HUES48 (cell line): ENCODE results near the gene TBX6.

ENCODE experiments used
- H3K27ac ChIP-seq: one replicate; pipeline ENCODE4 v1.7.0; 2013; ENCODE audit warnings: low read depth, low read length, inconsistent platforms
- H3K27me3 ChIP-seq: 2 replicates; pipeline ENCODE4 v1.6.1; 2013; ENCODE audit warnings: mild to moderate bottlenecking, low read length; ENCODE audit not compliant: control insufficient read depth, insufficient read depth
- H3K36me3 ChIP-seq: 2 replicates; pipeline ENCODE4 v1.6.1; 2013; ENCODE audit warnings: low read length; ENCODE audit not compliant: control insufficient read depth, insufficient read depth
- H3K4me1 ChIP-seq: 2 replicates; pipeline ENCODE4 v1.6.1; 2013; ENCODE audit warnings: mild to moderate bottlenecking, low read length; ENCODE audit not compliant: control insufficient read depth, insufficient read depth
- H3K4me3 ChIP-seq: 2 replicates; pipeline ENCODE4 v1.5.1; 2013; ENCODE audit warnings: mild to moderate bottlenecking, low read depth, low read length
- H3K9ac ChIP-seq: 2 replicates; pipeline ENCODE4 v1.6.1; 2013; ENCODE audit warnings: mild to moderate bottlenecking, low read depth, low read length, moderate library complexity
- H3K9me3 ChIP-seq: 2 replicates; pipeline ENCODE4 v1.6.1; 2013; ENCODE audit warnings: low read length; ENCODE audit not compliant: control insufficient read depth, insufficient read depth

Gene TBX6

DNA sequence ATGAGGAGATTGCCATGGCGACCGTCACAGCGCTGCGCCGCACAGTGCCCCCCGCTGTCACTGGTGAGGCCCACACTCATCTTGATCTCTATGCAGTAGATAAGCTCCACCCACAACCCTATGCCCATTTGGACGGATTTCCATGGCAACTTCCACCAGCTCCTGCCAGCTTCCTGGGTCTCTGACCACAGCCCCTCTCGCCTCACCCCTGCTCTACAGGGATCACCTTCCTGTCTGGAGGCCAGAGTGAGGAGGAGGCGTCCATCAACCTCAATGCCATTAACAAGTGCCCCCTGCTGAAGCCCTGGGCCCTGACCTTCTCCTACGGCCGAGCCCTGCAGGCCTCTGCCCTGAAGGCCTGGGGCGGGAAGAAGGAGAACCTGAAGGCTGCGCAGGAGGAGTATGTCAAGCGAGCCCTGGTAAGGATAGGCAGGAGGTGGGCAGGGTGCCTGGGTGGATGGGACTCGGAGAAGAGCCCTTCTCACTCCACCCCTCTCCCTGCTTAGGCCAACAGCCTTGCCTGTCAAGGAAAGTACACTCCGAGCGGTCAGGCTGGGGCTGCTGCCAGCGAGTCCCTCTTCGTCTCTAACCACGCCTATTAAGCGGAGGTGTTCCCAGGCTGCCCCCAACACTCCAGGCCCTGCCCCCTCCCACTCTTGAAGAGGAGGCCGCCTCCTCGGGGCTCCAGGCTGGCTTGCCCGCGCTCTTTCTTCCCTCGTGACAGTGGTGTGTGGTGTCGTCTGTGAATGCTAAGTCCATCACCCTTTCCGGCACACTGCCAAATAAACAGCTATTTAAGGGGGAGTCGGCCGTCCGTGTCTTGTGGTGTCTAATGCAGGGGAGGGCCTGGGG lies 21.9 kb downstream of the TBX6 start:
- Histone ChIP-seq H3K4me1 (peaks cover 6% of the 10 kb centered on the region), H3K9me3 (no peaks in the 10 kb centered on the region), H3K4me3 (no peak overlapping the region), H3K36me3 (peaks cover 57% of the 10 kb centered on the region), H3K9ac (no peak overlapping the region), H3K27me3 (no peaks in the 10 kb centered on the region), H3K27ac (no peak overlapping the region)

GRCh38 chr16:30068750-30069610 lies 22.7 kb downstream of the TBX6 start:
- no peak overlapping the region for H3K4me3 ChIP-seq
- H3K9me3 ChIP-seq = no peaks in the 10 kb centered on the region
- H3K27ac ChIP-seq = peak overlapping the region; percentile 7
- H3K27me3 ChIP-seq = no peaks in the 10 kb centered on the region
- no peak overlapping the region for H3K9ac ChIP-seq
- peaks cover 57% of the 10 kb centered on the region for H3K36me3 ChIP-seq
- H3K4me1 ChIP-seq = peaks cover 6% of the 10 kb centered on the region

- Histone ChIP-seq H3K36me3 (peaks cover 57% of the 10 kb centered on the region), H3K4me1 (peaks cover 12% of the 10 kb centered on the region), H3K4me3 (no peak overlapping the region), H3K9ac (no peak overlapping the region), H3K27me3 (no peaks in the 10 kb centered on the region), H3K9me3 (no peaks in the 10 kb centered on the region), H3K27ac (no peak overlapping the region)
These were observed 23.4 kb downstream of the TBX6 start for GRCh38 chr16:30068333-30068732.

- Histone ChIP-seq H3K36me3 (peaks cover 57% of the 10 kb centered on the region), H3K9ac (no peak overlapping the region), H3K27me3 (no peaks in the 10 kb centered on the region), H3K27ac (no peak overlapping the region), H3K4me3 (peak overlapping the region; percentile 95), H3K9me3 (no peaks in the 10 kb centered on the region), H3K4me1 (peaks cover 14% of the 10 kb centered on the region)
These were observed 24.2 kb downstream of the TBX6 start for GRCh38 chr16:30067584-30067916.

GRCh38 chr16:30066761-30067583 lies 24.8 kb downstream of the TBX6 start:
- no peaks in the 10 kb centered on the region for H3K27me3 ChIP-seq
- H3K36me3 ChIP-seq = peaks cover 52% of the 10 kb centered on the region
- peak overlapping the region; percentile 97 for H3K27ac ChIP-seq
- H3K9me3 ChIP-seq = no peaks in the 10 kb centered on the region
- peak overlapping the region; percentile 95 for H3K4me3 ChIP-seq
- H3K9ac ChIP-seq = peak overlapping the region; percentile 90
- H3K4me1 ChIP-seq = peaks cover 14% of the 10 kb centered on the region

DNA sequence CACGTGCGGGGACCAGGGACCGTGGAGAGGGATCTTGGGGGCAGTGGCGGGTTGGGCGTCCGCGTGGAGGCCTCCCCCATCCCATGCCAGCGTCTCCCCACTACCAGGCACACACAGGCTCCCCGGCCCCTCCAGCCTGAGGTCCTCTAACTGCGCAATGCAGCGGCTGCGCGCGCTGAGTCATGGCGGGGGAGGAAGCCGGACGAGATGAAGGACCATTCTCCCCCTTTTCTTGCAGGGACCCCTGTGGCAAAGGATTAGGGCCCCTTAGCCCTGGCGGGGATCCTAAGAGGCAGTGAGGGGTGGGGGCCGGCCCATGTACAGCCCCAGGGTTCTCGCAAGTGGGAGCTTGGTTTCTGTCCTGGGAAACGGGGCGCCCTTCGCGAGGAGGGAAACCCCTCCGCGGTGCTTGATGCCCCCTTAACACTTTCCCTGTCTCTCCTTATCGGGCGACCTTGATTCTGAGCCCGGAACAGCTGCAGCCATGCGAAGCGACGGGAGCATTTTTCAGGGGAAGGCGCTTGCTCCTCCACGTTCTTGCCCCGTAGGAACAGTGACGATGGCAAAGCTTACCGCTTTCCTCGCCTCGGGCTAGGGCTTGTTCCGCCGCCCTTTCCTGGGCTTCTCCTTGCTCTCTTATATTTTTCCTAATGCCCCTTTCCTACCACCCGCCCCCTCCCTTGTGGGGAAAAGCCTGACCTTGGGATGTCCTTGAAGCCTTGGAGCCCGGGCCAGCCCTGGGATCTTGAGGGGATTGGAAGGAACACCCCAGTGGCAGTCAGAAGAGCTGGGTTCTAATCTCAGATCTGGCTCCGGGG lies 25.6 kb downstream of the TBX6 start:
- H3K36me3 ChIP-seq = peaks cover 44% of the 10 kb centered on the region
- no peaks in the 10 kb centered on the region for H3K9me3 ChIP-seq
- H3K4me1 ChIP-seq = peaks cover 14% of the 10 kb centered on the region
- peak overlapping the region; percentile 97 for H3K27ac ChIP-seq
- H3K27me3 ChIP-seq = no peaks in the 10 kb centered on the region
- H3K9ac ChIP-seq = peak overlapping the region; percentile 90
- peak overlapping the region; percentile 95 for H3K4me3 ChIP-seq

DNA sequence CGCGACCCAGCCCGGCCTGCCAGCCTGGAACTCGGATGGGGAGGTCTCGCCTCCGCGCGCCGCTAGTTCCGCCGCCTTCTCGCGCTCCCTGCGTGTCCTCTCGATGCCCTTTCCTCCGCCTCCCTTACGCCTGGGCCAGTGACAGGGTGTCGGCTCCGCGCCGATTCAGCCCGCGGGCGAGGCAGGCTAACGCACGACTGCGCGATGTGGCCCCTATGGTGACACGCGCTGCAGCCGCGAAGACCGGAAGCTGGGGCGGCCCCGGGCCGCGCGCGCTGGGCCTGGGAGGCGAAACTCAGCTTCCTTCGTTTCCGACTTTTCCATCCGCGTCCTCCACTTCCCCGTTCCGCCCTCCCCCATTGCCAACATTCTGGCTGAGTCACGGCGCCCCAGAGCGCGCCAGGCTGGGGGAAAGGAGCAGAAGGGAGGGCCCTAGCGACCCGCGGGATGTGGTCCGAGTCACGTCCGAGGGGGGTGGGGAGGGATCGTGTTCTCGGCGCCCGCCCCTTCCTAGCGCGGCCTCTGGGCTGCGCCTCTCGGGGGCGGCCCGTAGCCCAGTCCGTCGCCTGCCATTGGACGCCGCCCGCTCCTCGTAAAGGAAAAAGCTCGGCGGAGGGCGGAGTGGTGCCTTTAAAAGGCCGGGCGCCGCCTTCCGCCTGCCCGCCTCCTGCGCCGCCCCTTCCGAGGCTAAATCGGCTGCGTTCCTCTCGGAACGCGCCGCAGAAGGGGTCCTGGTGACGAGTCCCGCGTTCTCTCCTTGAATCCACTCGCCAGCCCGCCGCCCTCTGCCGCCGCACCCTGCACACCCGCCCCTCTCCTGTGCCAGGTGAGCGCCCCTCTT lies 26.4 kb downstream of the TBX6 start, which contains the start of gene ALDOA:
Gene ALDOA (plus strand): TSS at position 659 of the 841 bp plus-strand sequence. CDS start 1,138 bp downstream, outside the sequence.
- Histone ChIP-seq H3K9ac (peak within 1 kb of the TSS; percentile 90), H3K36me3 (peaks cover 36% of the 10 kb centered on the region), H3K4me1 (peaks cover 14% of the 10 kb centered on the region), H3K27ac (peak within 1 kb of the TSS; percentile 97), H3K9me3 (no peaks in the 10 kb centered on the region), H3K4me3 (peak within 1 kb of the TSS; percentile 95), H3K27me3 (no peaks in the 10 kb centered on the region)

- H3K36me3 ChIP-seq = peaks cover 30% of the 10 kb centered on the region
- H3K27ac ChIP-seq = peak overlapping the region; percentile 97
- no peaks in the 10 kb centered on the region for H3K27me3 ChIP-seq
These were observed 27.0 kb downstream of the TBX6 start for GRCh38 chr16:30064729-30065101.

GRCh38 chr16:30063893-30064728 lies 27.6 kb downstream of the TBX6 start:
- H3K36me3 ChIP-seq = peaks cover 23% of the 10 kb centered on the region
- H3K27ac ChIP-seq = peak overlapping the region; percentile 97
- H3K27me3 ChIP-seq = no peaks in the 10 kb centered on the region
- peak overlapping the region; percentile 13; the same call in 1 of the 2 replicates for H3K9ac ChIP-seq
- H3K4me1 ChIP-seq = peaks cover 14% of the 10 kb centered on the region
- peak overlapping the region; percentile 95 for H3K4me3 ChIP-seq
- no peaks in the 10 kb centered on the region for H3K9me3 ChIP-seq

More at GRCh38 chr16:30064729-30065101, 27.0 kb downstream of the TBX6 start:
- H3K4me1 ChIP-seq = peaks cover 14% of the 10 kb centered on the region
- H3K4me3 ChIP-seq = peak overlapping the region; percentile 95
- no peaks in the 10 kb centered on the region for H3K9me3 ChIP-seq
- H3K9ac ChIP-seq = peak overlapping the region; percentile 68
